RWPE2 (cell line): ENCODE results near the gene CLSTN2.

Experiments
- ATAC-seq: fragments of 200-7000 bp; cut with Tn5 transposase; 3 replicates; pipeline ENCODE4 v1.9.1; 2021; ENCODE audit warnings: low read depth
- DNase-seq: peaks from one replicate; pipeline ENCODE4 v3.0.0-alpha.2; 2020; ENCODE audit warnings: low spot score
- H3K27ac ChIP-seq: fragments of 450-650 bp; 2 replicates; pipeline ENCODE4 v1.5.1; 2017; ENCODE audit warnings: mild to moderate bottlenecking; ENCODE audit not compliant: poor library complexity, severe bottlenecking
- H3K27me3 ChIP-seq: fragments of 250-450 bp; sonication (Bioruptor Pico); 2 replicates; pipeline ENCODE4 v1.5.1; 2021; ENCODE audit warnings: mild to moderate bottlenecking, moderate library complexity; ENCODE audit not compliant: insufficient read depth, poor library complexity, severe bottlenecking
- H3K36me3 ChIP-seq: fragments of 250-450 bp; sonication (Bioruptor Pico); 2 replicates; pipeline ENCODE4 v1.5.1; 2020; ENCODE audit warnings: low read depth, mild to moderate bottlenecking, moderate library complexity
- H3K4me1 ChIP-seq: fragments of 250-450 bp; sonication (Bioruptor Pico); 2 replicates; pipeline ENCODE4 v1.5.1; 2021; ENCODE audit warnings: mild to moderate bottlenecking, moderate library complexity; ENCODE audit not compliant: insufficient read depth, poor library complexity, severe bottlenecking
- H3K4me3 ChIP-seq: fragments of 250-450 bp; sonication (Bioruptor Pico); 2 replicates; pipeline ENCODE4 v1.5.1; 2021; ENCODE audit warnings: mild to moderate bottlenecking, moderate library complexity; ENCODE audit not compliant: severe bottlenecking
- H3K9me3 ChIP-seq: fragments of 250-450 bp; sonication (Bioruptor Pico); 2 replicates; pipeline ENCODE4 v1.5.1; 2021; ENCODE audit warnings: mild to moderate bottlenecking, moderate library complexity; ENCODE audit not compliant: severe bottlenecking
- TF ChIP-seq, protein P1 (sequence below): fragments of 450-650 bp; IDR thresholded peaks from one replicate; pipeline ENCODE4 v1.5.1; 2017; ENCODE audit warnings: mild to moderate bottlenecking, moderate library complexity; ENCODE audit not compliant: poor library complexity, severe bottlenecking

Gene CLSTN2

DNA sequence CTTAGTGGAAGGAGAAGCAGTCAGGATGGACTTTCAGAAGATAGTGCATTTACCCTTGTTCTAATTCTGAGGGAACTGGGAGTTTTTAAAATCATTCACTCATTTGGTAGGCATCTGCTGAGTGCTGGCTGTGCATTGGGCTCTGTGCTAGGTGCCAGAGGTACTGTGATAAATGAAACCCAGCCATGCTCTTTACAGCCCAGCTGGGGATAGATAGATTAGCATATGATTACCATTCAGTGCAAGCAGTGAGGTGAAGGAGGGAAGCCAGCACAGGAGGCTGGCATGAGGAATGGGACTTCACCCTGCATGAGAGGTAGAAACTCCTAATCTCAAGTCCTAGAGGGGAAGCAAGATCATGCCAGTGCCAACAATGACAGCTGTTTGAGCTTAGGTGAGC lies 381.0 kb downstream of the CLSTN2 start:
- TF ChIP-seq, protein P1, sequence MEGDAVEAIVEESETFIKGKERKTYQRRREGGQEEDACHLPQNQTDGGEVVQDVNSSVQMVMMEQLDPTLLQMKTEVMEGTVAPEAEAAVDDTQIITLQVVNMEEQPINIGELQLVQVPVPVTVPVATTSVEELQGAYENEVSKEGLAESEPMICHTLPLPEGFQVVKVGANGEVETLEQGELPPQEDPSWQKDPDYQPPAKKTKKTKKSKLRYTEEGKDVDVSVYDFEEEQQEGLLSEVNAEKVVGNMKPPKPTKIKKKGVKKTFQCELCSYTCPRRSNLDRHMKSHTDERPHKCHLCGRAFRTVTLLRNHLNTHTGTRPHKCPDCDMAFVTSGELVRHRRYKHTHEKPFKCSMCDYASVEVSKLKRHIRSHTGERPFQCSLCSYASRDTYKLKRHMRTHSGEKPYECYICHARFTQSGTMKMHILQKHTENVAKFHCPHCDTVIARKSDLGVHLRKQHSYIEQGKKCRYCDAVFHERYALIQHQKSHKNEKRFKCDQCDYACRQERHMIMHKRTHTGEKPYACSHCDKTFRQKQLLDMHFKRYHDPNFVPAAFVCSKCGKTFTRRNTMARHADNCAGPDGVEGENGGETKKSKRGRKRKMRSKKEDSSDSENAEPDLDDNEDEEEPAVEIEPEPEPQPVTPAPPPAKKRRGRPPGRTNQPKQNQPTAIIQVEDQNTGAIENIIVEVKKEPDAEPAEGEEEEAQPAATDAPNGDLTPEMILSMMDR, result no peak
- no peaks in the 10 kb centered on the region for H3K36me3 ChIP-seq
- ATAC-seq (no peak), DNase-seq (no peak)
- no peak overlapping the region for H3K4me3 ChIP-seq
- no peaks in the 10 kb centered on the region for H3K9me3 ChIP-seq
- H3K4me1 ChIP-seq, result no peaks in the 10 kb centered on the region
- H3K27ac ChIP-seq, result no peak overlapping the region
- H3K27me3 ChIP-seq, result no peaks in the 10 kb centered on the region

DNA sequence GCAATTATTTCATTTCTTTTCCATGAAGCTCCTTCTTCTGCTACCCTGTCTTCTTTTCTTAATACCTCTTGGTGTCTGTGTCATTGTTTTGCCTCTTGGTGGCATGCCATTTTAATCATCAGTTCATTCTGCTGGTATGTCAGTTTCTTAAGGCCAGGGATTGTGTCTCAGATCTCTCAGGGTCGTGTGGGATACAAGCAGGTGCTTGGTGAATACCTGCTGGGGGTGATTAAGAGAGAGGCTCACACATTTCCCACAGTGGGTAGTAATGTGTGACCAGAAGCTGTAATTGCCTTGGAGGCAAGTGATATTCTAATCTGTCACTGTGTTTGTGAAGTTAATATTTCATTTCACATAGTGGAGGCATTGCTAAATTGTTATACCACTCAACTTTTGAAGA lies 381.5 kb downstream of the CLSTN2 start:
- no peaks in the 10 kb centered on the region for H3K9me3 ChIP-seq
- no peak overlapping the region for H3K27ac ChIP-seq
- no peak for ATAC-seq
- TF ChIP-seq, protein P1, result no peak
- no peak overlapping the region for H3K4me3 ChIP-seq
- no peaks in the 10 kb centered on the region for H3K4me1 ChIP-seq
- no peaks in the 10 kb centered on the region for H3K27me3 ChIP-seq
- DNase-seq, result no peak
- no peaks in the 10 kb centered on the region for H3K36me3 ChIP-seq

DNA sequence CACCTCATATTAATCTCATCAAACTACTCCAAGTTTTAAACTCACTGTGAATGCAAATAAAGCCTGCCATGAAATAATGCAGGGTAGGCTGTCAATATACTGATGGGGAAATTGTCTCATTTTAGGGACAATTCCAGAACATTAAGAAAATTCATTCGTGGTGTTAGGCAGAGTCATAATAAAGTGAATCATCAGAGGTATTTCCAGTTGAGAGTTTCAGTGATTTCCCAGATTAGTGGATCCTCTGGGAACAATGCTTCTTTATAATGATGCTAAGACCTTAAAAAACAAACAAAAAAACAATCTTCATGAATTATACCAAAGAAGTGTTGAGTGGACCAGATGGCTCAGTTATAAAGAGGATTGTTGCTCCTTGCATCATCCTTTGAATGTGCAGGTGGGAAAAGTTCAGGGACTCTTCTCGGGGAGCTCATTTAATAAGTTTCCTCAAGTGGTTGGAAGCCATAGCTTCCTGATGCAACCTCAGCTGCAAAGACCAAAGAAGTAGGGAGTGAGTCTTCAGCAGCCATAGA lies 381.9 kb downstream of the CLSTN2 start:
- no peaks in the 10 kb centered on the region for H3K27me3 ChIP-seq
- DNase-seq, result no peak
- H3K4me3 ChIP-seq, result no peak overlapping the region
- ATAC-seq, result no peak
- no peaks in the 10 kb centered on the region for H3K36me3 ChIP-seq
- H3K9me3 ChIP-seq, result no peaks in the 10 kb centered on the region
- TF ChIP-seq, protein P1, result no peak
- no peak overlapping the region for H3K27ac ChIP-seq
- H3K4me1 ChIP-seq, result no peaks in the 10 kb centered on the region

DNA sequence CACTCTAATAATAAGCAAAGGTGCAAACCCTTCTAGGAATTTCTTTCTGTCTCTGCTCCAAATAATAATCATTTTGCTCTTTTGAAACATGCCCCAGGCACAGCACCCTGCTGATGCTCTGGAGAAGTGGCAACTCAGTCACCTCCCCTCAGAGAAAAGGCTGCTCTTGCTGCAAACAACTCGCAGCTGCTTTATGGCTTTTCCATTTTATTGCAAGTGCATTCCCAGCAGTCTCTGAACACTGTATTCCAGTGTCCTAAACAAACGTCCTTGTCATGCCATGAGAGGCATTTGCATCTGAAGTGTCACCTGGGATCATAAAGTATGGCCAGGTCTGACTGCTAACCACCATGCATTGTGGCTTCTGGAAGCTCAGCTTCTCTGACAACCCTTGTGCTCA lies 384.8 kb downstream of the CLSTN2 start:
- no peaks in the 10 kb centered on the region for H3K27me3 ChIP-seq
- DNase-seq, result no peak
- H3K4me1 ChIP-seq, result no peaks in the 10 kb centered on the region
- H3K4me3 ChIP-seq, result no peak overlapping the region
- no peak for ATAC-seq
- no peaks in the 10 kb centered on the region for H3K9me3 ChIP-seq
- H3K36me3 ChIP-seq, result no peaks in the 10 kb centered on the region
- TF ChIP-seq, protein P1, result no peak
- no peak overlapping the region for H3K27ac ChIP-seq

DNA sequence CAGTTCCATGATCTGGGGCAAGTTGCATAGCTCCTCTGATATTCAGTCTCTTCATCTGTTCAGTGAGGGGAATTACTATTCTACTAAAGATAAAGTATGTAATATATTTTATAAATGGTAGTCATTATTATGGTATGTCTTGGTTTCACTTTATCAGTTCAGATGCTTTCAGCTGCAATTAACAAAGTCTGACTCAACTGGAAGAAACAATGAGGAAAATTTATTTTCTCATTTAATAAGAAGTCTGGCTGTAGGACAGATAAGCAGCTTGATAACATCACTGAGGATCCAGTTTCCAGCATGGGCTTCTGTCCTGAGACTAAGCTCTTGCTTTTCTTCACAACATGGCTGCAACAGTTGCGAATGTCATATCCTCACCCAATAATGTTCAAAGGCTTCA lies 388.6 kb downstream of the CLSTN2 start:
- ATAC-seq (no peak), DNase-seq (no peak)
- Histone ChIP-seq H3K9me3 (no peaks in the 10 kb centered on the region), H3K27me3 (no peaks in the 10 kb centered on the region), H3K36me3 (no peaks in the 10 kb centered on the region), H3K27ac (no peak overlapping the region), H3K4me1 (no peaks in the 10 kb centered on the region), H3K4me3 (no peak overlapping the region)
- TF ChIP-seq, protein P1, result no peak
